H9 (cell line): ENCODE data around the gene TMEM184B. TPM values are rescaled to one million over a fixed set of nuclear protein-coding genes. Genes with fewer than 3 reads are reported as not detected.

Experiments
- DNase-seq: peaks from one replicate; pipeline ENCODE4 v3.0.0-alpha.2; 2017
- H2AFZ ChIP-seq: one replicate; pipeline ENCODE4 v1.6.1; 2013; ENCODE audit warnings: mild to moderate bottlenecking, low read length, control low read depth, moderate library complexity
- H2AK5ac ChIP-seq: 2 replicates; pipeline ENCODE4 v1.6.1; 2013; ENCODE audit warnings: low read length, control low read depth, mixed read lengths; ENCODE audit not compliant: insufficient read length
- H2BK120ac ChIP-seq: one replicate; pipeline ENCODE4 v1.6.1; 2013; ENCODE audit warnings: low read depth, mild to moderate bottlenecking, low read length, control low read depth, inconsistent platforms; ENCODE audit not compliant: poor library complexity, severe bottlenecking
- H2BK12ac ChIP-seq: 2 replicates; pipeline ENCODE4 v1.6.1; 2013; ENCODE audit warnings: low read length, control low read depth, mixed read lengths, low read depth; ENCODE audit not compliant: insufficient read length
- H2BK15ac ChIP-seq: 2 replicates; pipeline ENCODE4 v1.6.1; 2013; ENCODE audit warnings: low read depth, low read length, control low read depth
- H2BK20ac ChIP-seq: one replicate; pipeline ENCODE4 v1.6.1; 2013; ENCODE audit warnings: low read depth, mild to moderate bottlenecking, low read length, control low read depth, inconsistent platforms; ENCODE audit not compliant: poor library complexity, severe bottlenecking
- H2BK5ac ChIP-seq: 2 replicates; pipeline ENCODE4 v1.6.1; 2013; ENCODE audit warnings: low read length, control low read depth, mixed read lengths; ENCODE audit not compliant: insufficient read length
- H3K14ac ChIP-seq: 2 replicates; pipeline ENCODE4 v1.6.1; 2013; ENCODE audit warnings: low read length, control low read depth; ENCODE audit not compliant: insufficient read depth
- H3K18ac ChIP-seq: 2 replicates; pipeline ENCODE4 v1.6.1; 2013; ENCODE audit warnings: low read depth, mild to moderate bottlenecking, mixed read lengths, low read length, control low read depth; ENCODE audit not compliant: insufficient read length
- H3K23ac ChIP-seq: 2 replicates; pipeline ENCODE4 v1.6.1; 2013; ENCODE audit warnings: low read length, control low read depth, mixed read lengths, low read depth; ENCODE audit not compliant: insufficient read length
- H3K23me2 ChIP-seq: 2 replicates; pipeline ENCODE4 v1.6.1; 2013; ENCODE audit warnings: low read depth, mild to moderate bottlenecking, mixed read lengths, low read length, control low read depth; ENCODE audit not compliant: insufficient read length, poor library complexity, severe bottlenecking
- H3K27ac ChIP-seq: 2 replicates; pipeline ENCODE4 v1.5.1; 2013; ENCODE audit warnings: low read length, control low read depth, mixed read lengths, low read depth; ENCODE audit not compliant: insufficient read length
- H3K27me3 ChIP-seq: 2 replicates; pipeline ENCODE4 v1.6.1; 2013; ENCODE audit warnings: low read length, control low read depth, inconsistent platforms; ENCODE audit not compliant: insufficient read depth
- H3K4ac ChIP-seq: 2 replicates; pipeline ENCODE4 v1.6.1; 2013; ENCODE audit warnings: low read depth, mild to moderate bottlenecking, control low read depth, inconsistent platforms, low read length, moderate library complexity
- H3K4me1 ChIP-seq: 2 replicates; pipeline ENCODE4 v1.6.1; 2013; ENCODE audit warnings: low read length, control low read depth, inconsistent platforms; ENCODE audit not compliant: insufficient read depth
- H3K4me2 ChIP-seq: 2 replicates; pipeline ENCODE4 v1.6.1; 2013; ENCODE audit warnings: low read length, control low read depth, mixed read lengths; ENCODE audit not compliant: insufficient read length, insufficient read depth
- H3K56ac ChIP-seq: 2 replicates; pipeline ENCODE4 v1.6.1; 2013; ENCODE audit warnings: low read depth, mild to moderate bottlenecking, mixed read lengths, low read length, control low read depth; ENCODE audit not compliant: insufficient read length
- H3K79me1 ChIP-seq: 2 replicates; pipeline ENCODE4 v1.6.1; 2013; ENCODE audit warnings: low read depth, mild to moderate bottlenecking, moderate library complexity, low read length, control low read depth, inconsistent platforms; ENCODE audit not compliant: insufficient read depth, poor library complexity, severe bottlenecking
- H3K79me2 ChIP-seq: 2 replicates; pipeline ENCODE4 v1.6.1; 2013; ENCODE audit warnings: low read length, control low read depth, inconsistent platforms; ENCODE audit not compliant: insufficient read depth
- H3K9ac ChIP-seq: 2 replicates; pipeline ENCODE4 v1.6.1; 2013; ENCODE audit warnings: low read length, control low read depth, mixed read lengths; ENCODE audit not compliant: insufficient read length; ENCODE audit errors: extremely low read depth
- H3K9me3 ChIP-seq: one replicate; pipeline ENCODE4 v1.6.1; 2013; ENCODE audit warnings: low read depth, low read length, inconsistent platforms; ENCODE audit not compliant: control insufficient read depth
- H3T11ph ChIP-seq: one replicate; pipeline ENCODE4 v1.6.1; 2013; ENCODE audit warnings: mild to moderate bottlenecking, low read length, control low read depth, inconsistent platforms
- H4K20me1 ChIP-seq: one replicate; pipeline ENCODE4 v1.6.1; 2013; ENCODE audit not compliant: control insufficient read depth, insufficient read length, insufficient read depth
- H4K5ac ChIP-seq: 2 replicates; pipeline ENCODE4 v1.6.1; 2013; ENCODE audit warnings: low read depth, mild to moderate bottlenecking, mixed read lengths, low read length, control low read depth; ENCODE audit not compliant: insufficient read length
- H4K8ac ChIP-seq: replicated peaks from 2 replicates; pipeline ENCODE4 v1.6.1; 2013; ENCODE audit warnings: low read length, control low read depth, mixed read lengths, low read depth; ENCODE audit not compliant: insufficient read length
- H4K91ac ChIP-seq: 2 replicates; pipeline ENCODE4 v1.6.1; 2013; ENCODE audit warnings: low read depth, mild to moderate bottlenecking, moderate library complexity, mixed read lengths, low read length, control low read depth; ENCODE audit not compliant: insufficient read length
- H3K27ac Mint-ChIP-seq, 3 experiments: 2 replicates in 2 of 3; 3 replicates in 1 of 3; pipeline ENCODE4 v1.8.0; 2020 to 2021; ENCODE audit warnings: mixed read lengths in 3 of 3, mild to moderate bottlenecking in 1 of 3, moderate library complexity in 1 of 3
- H3K27me3 Mint-ChIP-seq: 2 replicates; pipeline ENCODE4 v1.8.0; 2021; ENCODE audit warnings: low read depth, mild to moderate bottlenecking, moderate library complexity, mixed read lengths
- H3K36me3 Mint-ChIP-seq, 3 experiments: 2 replicates in 2 of 3; 3 replicates in 1 of 3; pipeline ENCODE4 v1.8.0; 2020 to 2021; ENCODE audit warnings: low read depth in 3 of 3, mixed read lengths in 3 of 3; ENCODE audit not compliant: insufficient read depth in 1 of 3
- H3K4me1 Mint-ChIP-seq, 2 experiments: 2 replicates each; pipeline ENCODE4 v1.8.0; 2020; ENCODE audit warnings: mixed read lengths in 2 of 2
- H3K4me3 Mint-ChIP-seq, 2 experiments: 2 replicates in 1 of 2; 3 replicates in 1 of 2; pipeline ENCODE4 v1.8.0; 2020 to 2021; ENCODE audit warnings: mild to moderate bottlenecking in 2 of 2, mixed read lengths in 2 of 2, moderate library complexity in 1 of 2
- H3K9me3 Mint-ChIP-seq, 2 experiments: 2 replicates in 1 of 2; 3 replicates in 1 of 2; pipeline ENCODE4 v1.8.0; 2020; ENCODE audit warnings: mild to moderate bottlenecking in 2 of 2, mixed read lengths in 2 of 2, moderate library complexity in 1 of 2
- CTCF ChIP-seq: fragments of 200-600 bp; sonication (generic); conservative IDR thresholded peaks from 3 replicates; pipeline ENCODE4 v1.8.0; 2021; ENCODE audit warnings: antibody characterized with exemption, mild to moderate bottlenecking
- WGBS: extraction: QIAGEN DNeasy Blood & Tissue Kit; methylation state at CpG from one replicate; pipeline ENCODE4 v1.1.7; 2013; ENCODE audit warnings: missing lambda C conversion rate, low lambda C conversion rate, mixed read lengths; ENCODE audit not compliant: insufficient read length; ENCODE audit errors: extremely low coverage; 5-methylcytosine and 5-hydroxymethylcytosine counted together
- total RNA-seq: library from RNA; stranded (reverse); gene quantifications from 2 replicates; pipeline ENCODE4 v1.2.1, GENCODE V29; 2021

TMEM184B gene
- total RNA-seq, 1 experiment from 2014 or later, result 58.5 TPM

DNA sequence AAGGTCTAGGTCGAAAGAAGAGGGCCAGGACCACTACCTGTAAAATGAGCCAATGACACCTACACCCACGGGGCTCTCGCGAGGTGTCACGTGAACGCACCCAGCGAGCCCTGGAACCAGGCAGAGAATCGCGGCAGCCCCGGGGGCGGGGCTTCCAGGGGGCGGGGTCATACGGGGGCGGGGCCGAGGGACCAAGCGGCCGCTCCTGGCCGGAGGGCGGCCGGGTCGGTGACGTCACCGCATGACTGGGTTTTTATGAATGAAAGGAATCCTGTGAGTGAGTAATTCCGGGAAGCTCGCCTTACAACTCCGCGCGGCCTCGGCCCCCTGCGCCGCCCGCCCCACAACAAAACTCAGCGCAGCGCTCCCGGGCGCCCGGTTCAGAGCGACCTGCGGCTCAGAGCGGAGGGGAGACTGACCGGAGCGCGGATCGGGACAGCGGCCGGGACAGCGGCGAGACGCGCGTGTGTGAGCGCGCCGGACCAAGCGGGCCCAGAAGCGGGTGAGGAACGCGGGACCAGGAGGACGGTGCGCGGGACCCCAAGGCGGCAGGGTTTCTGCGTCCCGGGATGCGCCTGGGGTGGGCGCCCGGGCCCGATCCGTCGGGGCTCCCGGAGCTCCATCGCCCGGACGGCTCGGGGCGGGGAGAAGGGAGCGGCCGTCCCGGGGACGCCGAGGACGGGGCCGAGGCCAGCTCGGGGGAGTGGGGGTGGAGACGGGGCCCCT is 70.9 kb downstream of the TMEM184B start, which contains the start of gene MAFF:
Gene MAFF (plus strand): TSS at position 284 of the 726 bp plus-strand sequence. CDS start 11,860 bp downstream, outside the sequence.
- Histone ChIP-seq H3K56ac (no peak within 1 kb of the TSS), H3K14ac (peak within 1 kb of the TSS; percentile 80), H3K9ac (peak within 1 kb of the TSS; percentile 49), H3K27ac (no peak within 1 kb of the TSS), H3K9me3 (no peaks in the 10 kb centered on the region), H4K8ac (no peak within 1 kb of the TSS), H3K18ac (peak within 1 kb of the TSS; percentile 76), H2BK12ac (peak within 1 kb of the TSS; percentile 41), H2BK20ac (no peak within 1 kb of the TSS), H2BK5ac (no peak within 1 kb of the TSS), H3K4me2 (peak within 1 kb of the TSS; percentile 84), H3K23me2 (peaks cover 15% of the 10 kb centered on the region), H2AK5ac (no peak within 1 kb of the TSS), H4K5ac (no peak within 1 kb of the TSS), H3K27me3 (no peaks in the 10 kb centered on the region), H3K4ac (no peak within 1 kb of the TSS; the same call in 1 of the 2 replicates), H3K4me1 (no peaks in the 10 kb centered on the region; the same call in 1 of the 2 replicates), H4K91ac (no peak within 1 kb of the TSS), H2BK120ac (no peak within 1 kb of the TSS), H3T11ph (no peak within 1 kb of the TSS), H3K79me2 (no peaks in the 10 kb centered on the region; the same call in 1 of the 2 replicates), H3K79me1 (no peaks in the 10 kb centered on the region), H4K20me1 (no peaks in the 10 kb centered on the region), H2AFZ (no peak within 1 kb of the TSS), H3K23ac (no peak within 1 kb of the TSS), H2BK15ac (no peak within 1 kb of the TSS)
- Mint-ChIP-seq H3K4me1 (peaks cover 18 to 21% of the 10 kb centered on the region in 2 experiments), H3K4me3 (peak within 1 kb of the TSS; percentile 80 to 90), H3K27ac (peak within 1 kb of the TSS in 2 of 3 experiments; percentile 57 to 92; a peak in 3 of 7 replicates), H3K27me3 (peaks cover 43% of the 10 kb centered on the region), H3K36me3 (no peaks in the 10 kb centered on the region), H3K9me3 (no peaks in the 10 kb centered on the region; a peak in 1 of 5 replicates)
- no peak for TF ChIP-seq CTCF
- no CpG with 5 or more reads among the region's 85 CpGs for whole genome bisulfite sequencing
- DNase-seq, result peak; percentile 97
